DMS153 treated with DMSO at 0.1 percent for 48 hours (cell line): ENCODE measurements around the gene IRS2.

Experiments used
- DNase-seq: peaks from one replicate; lab custom pipeline; 2025; ENCODE audit not compliant: unreplicated experiment; lab: John Stamatoyannopoulos, UW

Gene IRS2

GRCh38 chr13:109807345-109807744 is 21.0 kb upstream of the IRS2 start:
- DNase-seq: no peak

- DNase-seq: no peak
Measured at GRCh38 chr13:109804654-109805053, 18.3 kb upstream of the IRS2 start.

DNA sequence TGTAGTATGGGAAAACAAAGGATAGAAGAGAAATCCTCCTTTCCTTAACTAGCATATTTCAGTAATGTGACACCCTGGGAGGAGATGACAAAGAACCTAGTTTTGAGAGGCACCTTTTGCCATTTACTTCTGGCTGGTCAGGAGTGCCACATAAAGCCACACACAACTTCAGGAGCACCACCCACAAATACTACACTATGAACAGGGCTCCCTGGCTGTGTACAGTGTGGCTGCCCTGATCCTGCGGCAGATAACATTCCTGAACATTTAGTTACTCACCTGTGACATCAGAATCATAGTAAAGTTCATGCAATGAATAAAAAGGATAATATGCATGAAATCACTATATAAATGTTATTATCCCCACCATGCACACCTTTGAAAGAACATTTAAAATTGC is 17.4 kb upstream of the IRS2 start:
- DNase-seq: no peak

GRCh38 chr13:109802936-109803335 is 16.6 kb upstream of the IRS2 start:
- DNase-seq: no peak

- no peak for DNase-seq
Measured at GRCh38 chr13:109795011-109795410, 8.6 kb upstream of the IRS2 start.

DNA sequence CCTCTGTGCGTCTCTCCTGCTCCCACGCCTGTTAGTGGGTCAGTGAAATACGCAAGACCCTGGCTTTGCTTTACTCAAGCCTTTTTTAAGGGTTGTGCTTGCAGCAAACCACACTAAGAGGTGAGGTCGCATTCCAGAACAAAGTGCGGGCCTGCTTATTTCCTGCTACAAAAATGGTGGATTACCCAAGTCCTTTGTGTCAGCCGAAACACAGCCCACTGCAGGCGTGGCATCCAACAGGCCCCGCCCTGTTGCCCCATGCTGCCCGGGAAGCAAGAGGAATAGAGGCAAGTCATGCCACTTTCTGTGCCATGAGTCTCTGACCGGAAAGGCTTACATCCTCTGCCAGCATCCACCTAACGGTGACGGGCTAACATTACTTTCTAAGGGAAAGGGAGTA is 7.7 kb upstream of the IRS2 start:
- no peak for DNase-seq

GRCh38 chr13:109792416-109793059 is 6.2 kb upstream of the IRS2 start:
- DNase-seq: no peak

- DNase-seq: peak; percentile 58
Measured at GRCh38 chr13:109790942-109791605, 4.7 kb upstream of the IRS2 start.

GRCh38 chr13:109790086-109790485 is 3.7 kb upstream of the IRS2 start:
- no peak for DNase-seq

GRCh38 chr13:109789262-109789661 is 2.9 kb upstream of the IRS2 start:
- no peak for DNase-seq

- DNase-seq: no peak
Measured at GRCh38 chr13:109788372-109789111, 2.2 kb upstream of the IRS2 start.

- peak; percentile 37 for DNase-seq
Measured at GRCh38 chr13:109787135-109787954, 962 bp upstream of the IRS2 start.

GRCh38 chr13:109785892-109786450 is 412 bp downstream of the IRS2 start:
- DNase-seq: no peak

DNA sequence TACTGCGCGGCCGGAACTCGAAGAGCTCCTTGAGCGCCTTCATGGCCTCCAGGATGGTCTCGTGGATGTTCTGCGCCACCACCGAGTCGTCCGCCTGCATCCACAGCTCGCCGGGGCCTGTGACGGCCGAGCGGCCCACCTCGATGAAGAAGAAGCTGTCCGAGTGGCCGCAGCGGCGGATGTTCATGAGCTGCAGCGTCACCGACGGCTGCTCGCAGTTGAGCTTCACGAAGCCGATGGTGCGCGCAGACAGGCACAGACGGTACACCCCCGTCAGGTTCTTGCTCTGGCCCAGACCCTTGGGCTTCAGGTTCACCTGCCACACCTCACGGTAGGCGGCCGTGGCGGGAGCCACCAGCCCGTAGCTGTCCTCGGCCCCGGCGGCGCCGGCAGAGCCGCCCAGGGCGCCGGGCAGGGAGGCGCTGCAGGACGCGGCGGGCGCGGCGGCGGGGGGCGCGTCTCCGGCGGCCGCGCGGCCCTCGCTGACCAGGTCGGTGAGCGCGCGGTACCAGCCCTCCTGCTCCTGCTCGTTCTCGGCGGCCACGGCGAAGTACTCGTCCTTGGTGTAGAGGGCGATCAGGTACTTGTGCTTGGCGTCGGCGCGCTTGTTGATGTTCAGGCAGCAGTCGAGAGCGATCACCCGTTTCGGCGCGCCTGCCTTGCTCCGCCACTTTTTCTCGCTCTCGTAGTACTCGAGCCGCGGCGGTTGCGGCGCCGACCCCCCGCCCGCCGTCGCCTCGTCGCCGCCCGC is 1.1 kb downstream of the IRS2 start:
- peak; percentile 47 for DNase-seq

DNA sequence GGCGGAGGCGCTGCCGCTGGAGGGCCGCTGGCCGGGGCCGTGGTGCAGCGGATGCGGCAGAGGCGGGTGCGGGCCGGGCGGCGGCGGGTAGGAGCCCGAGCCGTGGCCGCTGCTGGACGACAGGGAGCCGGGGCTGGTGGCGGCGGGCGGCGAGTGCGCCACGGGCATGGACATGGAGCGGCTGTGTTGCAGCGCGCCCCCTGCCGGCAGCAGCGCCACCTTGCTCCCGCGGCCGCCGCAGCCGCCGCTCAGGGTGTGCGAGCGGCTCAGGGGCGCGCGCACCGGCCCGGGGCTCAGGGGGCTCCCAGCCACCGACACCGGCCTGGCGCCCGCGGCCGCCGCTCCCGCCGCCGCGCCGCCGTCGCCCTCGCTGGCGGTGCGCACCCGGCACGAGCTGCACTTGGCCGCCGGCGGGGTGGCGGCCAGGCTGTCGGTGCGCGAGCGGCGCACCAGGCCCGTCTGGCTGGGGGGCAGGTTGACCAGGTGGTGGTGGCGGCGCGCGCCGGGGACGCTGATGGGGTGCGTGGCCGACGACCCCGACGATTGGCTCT is 1.7 kb downstream of the IRS2 start:
- DNase-seq: peak; percentile 42

- no peak for DNase-seq
Measured at GRCh38 chr13:109783815-109784589, 2.4 kb downstream of the IRS2 start.

GRCh38 chr13:109783447-109783814 is 3.0 kb downstream of the IRS2 start:
- no peak for DNase-seq

GRCh38 chr13:109782823-109783431 is 3.5 kb downstream of the IRS2 start:
- no peak for DNase-seq
